GM23338 (cell line): Measurements from ENCODE around the gene COTL1. TPM values are rescaled to one million over a fixed set of nuclear protein-coding genes. Genes with fewer than 3 reads are reported as not detected.

Source experiments
- ATAC-seq: fragments of 200-7000 bp; cut with Tn5 transposase; 3 replicates; pipeline ENCODE4 v1.9.1; 2020
- DNase-seq: peaks from one replicate; pipeline ENCODE4 v3.0.0-alpha.2; 2015; ENCODE audit warnings: low spot score
- H2AFZ ChIP-seq: fragments of 200-600 bp; sonication (generic); 2 replicates; pipeline ENCODE4 v1.8.0; 2016; ENCODE audit warnings: antibody characterized with exemption, mild to moderate bottlenecking, moderate library complexity
- H3F3A ChIP-seq: fragments of 200-600 bp; sonication (generic); replicated peaks from 2 replicates; pipeline ENCODE4 v1.8.0; 2017; ENCODE audit warnings: antibody characterized with exemption, mixed run types, low read depth
- H3K27ac ChIP-seq: fragments of 200-600 bp; sonication (generic); 2 replicates; pipeline ENCODE4 v1.6.1; 2016; ENCODE audit warnings: low read depth
- H3K27me3 ChIP-seq: fragments of 200-600 bp; sonication (generic); 2 replicates; pipeline ENCODE4 v1.8.0; 2016; ENCODE audit warnings: mild to moderate bottlenecking, mixed run types, moderate library complexity; ENCODE audit not compliant: insufficient read depth
- H3K36me3 ChIP-seq: fragments of 200-600 bp; sonication (generic); 2 replicates; pipeline ENCODE4 v1.8.0; 2016; ENCODE audit warnings: mild to moderate bottlenecking; ENCODE audit not compliant: insufficient read depth
- H3K4me1 ChIP-seq: fragments of 200-600 bp; sonication (generic); 2 replicates; pipeline ENCODE4 v1.8.0; 2016; ENCODE audit warnings: mild to moderate bottlenecking, moderate library complexity; ENCODE audit not compliant: insufficient read depth
- H3K4me2 ChIP-seq: fragments of 200-600 bp; sonication (generic); 2 replicates; pipeline ENCODE4 v1.7.1; 2017; ENCODE audit warnings: mixed run types
- H3K4me3 ChIP-seq: fragments of 200-600 bp; sonication (generic); 2 replicates; pipeline ENCODE4 v1.6.1; 2016; ENCODE audit warnings: mixed run types
- H3K79me2 ChIP-seq: fragments of 200-600 bp; sonication (generic); replicated peaks from 2 replicates; pipeline ENCODE4 v1.8.0; 2017; ENCODE audit warnings: mild to moderate bottlenecking; ENCODE audit not compliant: insufficient read depth
- H3K9me2 ChIP-seq: fragments of 200-600 bp; sonication (generic); 2 replicates; pipeline ENCODE4 v1.8.0; 2017; ENCODE audit not compliant: insufficient read depth
- H4K20me1 ChIP-seq: fragments of 200-600 bp; sonication (generic); replicated peaks from 2 replicates; pipeline ENCODE4 v1.8.0; 2017; ENCODE audit warnings: mild to moderate bottlenecking; ENCODE audit not compliant: insufficient read depth
- H3K27ac Mint-ChIP-seq: 2 replicates; pipeline ENCODE4 v1.8.0; 2020; ENCODE audit warnings: inconsistent platforms, mild to moderate bottlenecking, moderate library complexity, mixed read lengths
- H3K27me3 Mint-ChIP-seq: 3 replicates; pipeline ENCODE4 v1.8.0; 2022; ENCODE audit warnings: low read depth, mild to moderate bottlenecking, moderate library complexity, mixed read lengths, inconsistent platforms; ENCODE audit not compliant: insufficient read depth, poor library complexity
- H3K36me3 Mint-ChIP-seq: 3 replicates; pipeline ENCODE4 v1.8.0; 2021; ENCODE audit warnings: low read depth, mild to moderate bottlenecking, inconsistent platforms, moderate library complexity, mixed read lengths
- H3K4me1 Mint-ChIP-seq: 3 replicates; pipeline ENCODE4 v1.8.0; 2020; ENCODE audit warnings: mild to moderate bottlenecking, inconsistent platforms, mixed read lengths
- H3K4me3 Mint-ChIP-seq: 3 replicates; pipeline ENCODE4 v1.8.0; 2021; ENCODE audit warnings: moderate library complexity, mild to moderate bottlenecking, inconsistent platforms, mixed read lengths
- H3K9me3 Mint-ChIP-seq: 3 replicates; pipeline ENCODE4 v1.8.0; 2020; ENCODE audit warnings: moderate library complexity, mild to moderate bottlenecking, inconsistent platforms, mixed read lengths
- CREB1 ChIP-seq: fragments of 250-450 bp; sonication (Bioruptor Pico); IDR thresholded peaks from 2 replicates; pipeline ENCODE4 v1.5.0; 2020; ENCODE audit warnings: low read depth, mild to moderate bottlenecking, moderate library complexity
- EZH2 ChIP-seq: fragments of 200-600 bp; sonication (generic); IDR thresholded peaks from one replicate; pipeline ENCODE4 v1.8.0; 2017; ENCODE audit warnings: antibody characterized with exemption, mild to moderate bottlenecking, low read depth; ENCODE audit not compliant: unreplicated experiment
- EZH2phosphoT487 ChIP-seq: fragments of 200-600 bp; sonication (generic); IDR thresholded peaks from one replicate; pipeline ENCODE4 v1.8.1; 2018; ENCODE audit warnings: antibody characterized with exemption; ENCODE audit not compliant: unreplicated experiment
- JUNB ChIP-seq: IDR thresholded peaks from one replicate; pipeline ENCODE4 v1.6.1; 2016; ENCODE audit warnings: antibody characterized with exemption; ENCODE audit not compliant: unreplicated experiment
- NANOG ChIP-seq: IDR thresholded peaks from 2 replicates; pipeline ENCODE4 v1.6.1; 2016; ENCODE audit warnings: antibody characterized with exemption, borderline replicate concordance
- POLR2AphosphoS5 ChIP-seq: IDR thresholded peaks from 2 replicates; pipeline ENCODE4 v1.6.1; 2016; ENCODE audit warnings: antibody characterized with exemption, low read depth
- REST ChIP-seq: IDR thresholded peaks from one replicate; pipeline ENCODE4 v1.6.1; 2018; ENCODE audit warnings: antibody characterized with exemption; ENCODE audit not compliant: unreplicated experiment
- STAT1 ChIP-seq: IDR thresholded peaks from one replicate; pipeline ENCODE4 v1.6.1; 2016; ENCODE audit warnings: antibody characterized with exemption; ENCODE audit not compliant: unreplicated experiment
- ZNF114 ChIP-seq: fragments of 250-450 bp; sonication (Bioruptor Pico); IDR thresholded peaks from 2 replicates; pipeline ENCODE4 v1.5.0; 2020; ENCODE audit warnings: mild to moderate bottlenecking, moderate library complexity
- ZNF331 ChIP-seq: fragments of 250-450 bp; sonication (Bioruptor Pico); IDR thresholded peaks from 2 replicates; pipeline ENCODE4 v1.5.0; 2020; ENCODE audit warnings: low read depth, mild to moderate bottlenecking, moderate library complexity
- polyA plus RNA-seq: library from polyadenylated mRNA; unstranded; fragments of >200 nt; fragmentation: Nextera tagmentation; extraction: Ambion mirVana; gene quantifications from 2 replicates; pipeline ENCODE4 v1.2.1, GENCODE V29; 2016
- total RNA-seq: library from RNA; depleted of rRNA; stranded (reverse); fragments of >200 nt; shearing (Covaris generic); gene quantifications from 2 replicates; pipeline ENCODE4 v1.2.3, GENCODE V29; 2014
- TF ChIP-seq, protein P1 (sequence below), 2 experiments: fragments of 200-600 bp in 1 of 2; sonication (generic) in 1 of 2; conservative IDR thresholded peaks; 2 replicates each; pipeline versions ENCODE4 v1.5.1 to v1.6.1; 2016 to 2017; ENCODE audit warnings: antibody characterized with exemption in 2 of 2, low read depth in 2 of 2, mild to moderate bottlenecking in 2 of 2, moderate library complexity in 1 of 2
- TF ChIP-seq, protein P2 (sequence below): IDR thresholded peaks from 2 replicates; pipeline ENCODE4 v1.6.1; 2016; ENCODE audit warnings: antibody characterized with exemption
- TF ChIP-seq, protein P3 (sequence below): fragments of 250-450 bp; sonication (Bioruptor Pico); IDR thresholded peaks from 2 replicates; pipeline ENCODE4 v1.5.0; 2020; ENCODE audit warnings: mild to moderate bottlenecking, moderate library complexity

COTL1 gene
- total and polyA plus RNA-seq, 2 experiments from 2014 or later = 117 to 166 TPM

- TF ChIP-seq EZH2 (no peak), EZH2phosphoT487 (no peak), POLR2AphosphoS5 (no peak), CREB1 (no peak), STAT1 (no peak)
These were observed 85.6 kb downstream of the COTL1 start (continued) for GRCh38 chr16:84532291-84532724.

DNA sequence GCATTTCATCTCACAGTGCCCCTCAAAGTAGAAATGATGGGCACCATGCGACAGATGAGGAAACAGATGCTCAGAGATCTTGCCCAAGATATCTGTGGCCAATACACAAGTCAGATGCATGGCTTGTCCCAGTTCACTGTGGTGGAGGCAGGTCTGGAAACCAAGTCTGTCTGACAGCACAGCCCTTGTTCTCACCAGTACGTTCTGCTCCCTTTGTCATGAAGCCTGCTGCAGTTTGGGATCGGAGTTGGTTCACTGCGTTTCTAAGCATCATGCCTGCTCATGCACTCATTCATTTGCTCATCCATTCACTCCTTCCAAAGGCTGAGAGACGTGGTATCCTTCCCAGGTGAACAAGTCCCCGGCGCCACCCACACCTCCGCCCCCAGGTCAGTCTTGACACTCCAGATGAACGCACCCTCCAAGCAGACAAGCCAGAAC is 86.2 kb downstream of the COTL1 start:
- TF ChIP-seq, protein P1, sequence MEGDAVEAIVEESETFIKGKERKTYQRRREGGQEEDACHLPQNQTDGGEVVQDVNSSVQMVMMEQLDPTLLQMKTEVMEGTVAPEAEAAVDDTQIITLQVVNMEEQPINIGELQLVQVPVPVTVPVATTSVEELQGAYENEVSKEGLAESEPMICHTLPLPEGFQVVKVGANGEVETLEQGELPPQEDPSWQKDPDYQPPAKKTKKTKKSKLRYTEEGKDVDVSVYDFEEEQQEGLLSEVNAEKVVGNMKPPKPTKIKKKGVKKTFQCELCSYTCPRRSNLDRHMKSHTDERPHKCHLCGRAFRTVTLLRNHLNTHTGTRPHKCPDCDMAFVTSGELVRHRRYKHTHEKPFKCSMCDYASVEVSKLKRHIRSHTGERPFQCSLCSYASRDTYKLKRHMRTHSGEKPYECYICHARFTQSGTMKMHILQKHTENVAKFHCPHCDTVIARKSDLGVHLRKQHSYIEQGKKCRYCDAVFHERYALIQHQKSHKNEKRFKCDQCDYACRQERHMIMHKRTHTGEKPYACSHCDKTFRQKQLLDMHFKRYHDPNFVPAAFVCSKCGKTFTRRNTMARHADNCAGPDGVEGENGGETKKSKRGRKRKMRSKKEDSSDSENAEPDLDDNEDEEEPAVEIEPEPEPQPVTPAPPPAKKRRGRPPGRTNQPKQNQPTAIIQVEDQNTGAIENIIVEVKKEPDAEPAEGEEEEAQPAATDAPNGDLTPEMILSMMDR (conservative IDR thresholded peaks at IDR 0.05; ENCODE audit: low read depth in 2 of 2) = no peak
- TF ChIP-seq REST = no peak
- no peak for TF ChIP-seq CREB1
- TF ChIP-seq ZNF114 (CRISPR knock-in tag) = no peak
- TF ChIP-seq, protein P2, sequence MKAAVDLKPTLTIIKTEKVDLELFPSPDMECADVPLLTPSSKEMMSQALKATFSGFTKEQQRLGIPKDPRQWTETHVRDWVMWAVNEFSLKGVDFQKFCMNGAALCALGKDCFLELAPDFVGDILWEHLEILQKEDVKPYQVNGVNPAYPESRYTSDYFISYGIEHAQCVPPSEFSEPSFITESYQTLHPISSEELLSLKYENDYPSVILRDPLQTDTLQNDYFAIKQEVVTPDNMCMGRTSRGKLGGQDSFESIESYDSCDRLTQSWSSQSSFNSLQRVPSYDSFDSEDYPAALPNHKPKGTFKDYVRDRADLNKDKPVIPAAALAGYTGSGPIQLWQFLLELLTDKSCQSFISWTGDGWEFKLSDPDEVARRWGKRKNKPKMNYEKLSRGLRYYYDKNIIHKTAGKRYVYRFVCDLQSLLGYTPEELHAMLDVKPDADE = no peak
- TF ChIP-seq JUNB = no peak
- no peak for TF ChIP-seq ZNF331 (CRISPR knock-in tag)
- no peak for TF ChIP-seq NANOG
- TF ChIP-seq EZH2phosphoT487 = no peak
- no peak for TF ChIP-seq STAT1
- no peak for TF ChIP-seq EZH2
- TF ChIP-seq, protein P3, sequence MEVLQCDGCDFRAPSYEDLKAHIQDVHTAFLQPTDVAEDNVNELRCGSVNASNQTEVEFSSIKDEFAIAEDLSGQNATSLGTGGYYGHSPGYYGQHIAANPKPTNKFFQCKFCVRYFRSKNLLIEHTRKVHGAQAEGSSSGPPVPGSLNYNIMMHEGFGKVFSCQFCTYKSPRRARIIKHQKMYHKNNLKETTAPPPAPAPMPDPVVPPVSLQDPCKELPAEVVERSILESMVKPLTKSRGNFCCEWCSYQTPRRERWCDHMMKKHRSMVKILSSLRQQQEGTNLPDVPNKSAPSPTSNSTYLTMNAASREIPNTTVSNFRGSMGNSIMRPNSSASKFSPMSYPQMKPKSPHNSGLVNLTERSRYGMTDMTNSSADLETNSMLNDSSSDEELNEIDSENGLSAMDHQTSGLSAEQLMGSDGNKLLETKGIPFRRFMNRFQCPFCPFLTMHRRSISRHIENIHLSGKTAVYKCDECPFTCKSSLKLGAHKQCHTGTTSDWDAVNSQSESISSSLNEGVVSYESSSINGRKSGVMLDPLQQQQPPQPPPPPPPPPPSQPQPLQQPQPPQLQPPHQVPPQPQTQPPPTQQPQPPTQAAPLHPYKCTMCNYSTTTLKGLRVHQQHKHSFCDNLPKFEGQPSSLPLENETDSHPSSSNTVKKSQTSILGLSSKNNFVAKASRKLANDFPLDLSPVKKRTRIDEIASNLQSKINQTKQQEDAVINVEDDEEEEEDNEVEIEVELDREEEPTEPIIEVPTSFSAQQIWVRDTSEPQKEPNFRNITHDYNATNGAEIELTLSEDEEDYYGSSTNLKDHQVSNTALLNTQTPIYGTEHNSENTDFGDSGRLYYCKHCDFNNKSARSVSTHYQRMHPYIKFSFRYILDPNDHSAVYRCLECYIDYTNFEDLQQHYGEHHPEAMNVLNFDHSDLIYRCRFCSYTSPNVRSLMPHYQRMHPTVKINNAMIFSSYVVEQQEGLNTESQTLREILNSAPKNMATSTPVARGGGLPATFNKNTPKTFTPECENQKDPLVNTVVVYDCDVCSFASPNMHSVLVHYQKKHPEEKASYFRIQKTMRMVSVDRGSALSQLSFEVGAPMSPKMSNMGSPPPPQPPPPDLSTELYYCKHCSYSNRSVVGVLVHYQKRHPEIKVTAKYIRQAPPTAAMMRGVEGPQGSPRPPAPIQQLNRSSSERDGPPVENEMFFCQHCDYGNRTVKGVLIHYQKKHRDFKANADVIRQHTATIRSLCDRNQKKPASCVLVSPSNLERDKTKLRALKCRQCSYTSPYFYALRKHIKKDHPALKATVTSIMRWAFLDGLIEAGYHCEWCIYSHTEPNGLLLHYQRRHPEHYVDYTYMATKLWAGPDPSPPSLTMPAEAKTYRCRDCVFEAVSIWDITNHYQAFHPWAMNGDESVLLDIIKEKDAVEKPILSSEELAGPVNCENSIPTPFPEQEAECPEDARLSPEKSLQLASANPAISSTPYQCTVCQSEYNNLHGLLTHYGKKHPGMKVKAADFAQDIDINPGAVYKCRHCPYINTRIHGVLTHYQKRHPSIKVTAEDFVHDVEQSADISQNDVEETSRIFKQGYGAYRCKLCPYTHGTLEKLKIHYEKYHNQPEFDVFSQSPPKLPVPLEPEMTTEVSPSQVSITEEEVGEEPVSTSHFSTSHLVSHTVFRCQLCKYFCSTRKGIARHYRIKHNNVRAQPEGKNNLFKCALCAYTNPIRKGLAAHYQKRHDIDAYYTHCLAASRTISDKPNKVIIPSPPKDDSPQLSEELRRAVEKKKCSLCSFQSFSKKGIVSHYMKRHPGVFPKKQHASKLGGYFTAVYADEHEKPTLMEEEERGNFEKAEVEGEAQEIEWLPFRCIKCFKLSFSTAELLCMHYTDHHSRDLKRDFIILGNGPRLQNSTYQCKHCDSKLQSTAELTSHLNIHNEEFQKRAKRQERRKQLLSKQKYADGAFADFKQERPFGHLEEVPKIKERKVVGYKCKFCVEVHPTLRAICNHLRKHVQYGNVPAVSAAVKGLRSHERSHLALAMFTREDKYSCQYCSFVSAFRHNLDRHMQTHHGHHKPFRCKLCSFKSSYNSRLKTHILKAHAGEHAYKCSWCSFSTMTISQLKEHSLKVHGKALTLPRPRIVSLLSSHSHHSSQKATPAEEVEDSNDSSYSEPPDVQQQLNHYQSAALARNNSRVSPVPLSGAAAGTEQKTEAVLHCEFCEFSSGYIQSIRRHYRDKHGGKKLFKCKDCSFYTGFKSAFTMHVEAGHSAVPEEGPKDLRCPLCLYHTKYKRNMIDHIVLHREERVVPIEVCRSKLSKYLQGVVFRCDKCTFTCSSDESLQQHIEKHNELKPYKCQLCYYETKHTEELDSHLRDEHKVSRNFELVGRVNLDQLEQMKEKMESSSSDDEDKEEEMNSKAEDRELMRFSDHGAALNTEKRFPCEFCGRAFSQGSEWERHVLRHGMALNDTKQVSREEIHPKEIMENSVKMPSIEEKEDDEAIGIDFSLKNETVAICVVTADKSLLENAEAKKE (CRISPR knock-in tag) = no peak
- no peak for TF ChIP-seq POLR2AphosphoS5
- H3K27ac Mint-ChIP-seq = peak overlapping the region; percentile 85
- peaks cover 17% of the 10 kb centered on the region for H3K9me3 Mint-ChIP-seq
- DNase-seq (no peak), ATAC-seq (peak; percentile 17)
- peak overlapping the region; percentile 84 for H3K27ac ChIP-seq
- H3K79me2 ChIP-seq = no peaks in the 10 kb centered on the region
- peaks cover 30% of the 10 kb centered on the region for H3K4me1 ChIP-seq
- H3K4me2 ChIP-seq = no peak overlapping the region
- peaks cover 19% of the 10 kb centered on the region for H3K27me3 Mint-ChIP-seq
- H3K9me2 ChIP-seq = peaks cover 4% of the 10 kb centered on the region; the same call in 1 of the 2 replicates
- peaks cover 2% of the 10 kb centered on the region; the same call in 1 of the 2 replicates for H3F3A ChIP-seq
- no peaks in the 10 kb centered on the region for H4K20me1 ChIP-seq
- no peaks in the 10 kb centered on the region for H3K27me3 ChIP-seq
- no peak overlapping the region for H3K4me3 ChIP-seq
- H3K4me1 Mint-ChIP-seq = peaks cover 46% of the 10 kb centered on the region
- H2AFZ ChIP-seq = peak overlapping the region; percentile 43; the same call in 1 of the 2 replicates
- H3K36me3 Mint-ChIP-seq = peaks cover 19% of the 10 kb centered on the region
- H3K4me3 Mint-ChIP-seq = no peak overlapping the region; the same call in 2 of the 3 replicates
- no peaks in the 10 kb centered on the region for H3K36me3 ChIP-seq
